Panc1 (cell line): ENCODE measurements around the gene WWTR1. TPM values are rescaled to one million over a fixed set of nuclear protein-coding genes. Genes with fewer than 3 reads are reported as not detected.

ENCODE experiments used
- ATAC-seq: fragments of 200-7000 bp; cut with Tn5 transposase; 2 replicates; pipeline ENCODE4 v1.9.1; 2020; ENCODE audit warnings: mild to moderate bottlenecking, moderate library complexity
- BruUV-seq: library from RNA; stranded (reverse); fragments of 400-500 nt; replicated peaks from 2 replicates; lab custom pipeline; 2021; lab: Mats Ljungman, UMichigan
- CTCF ChIA-PET: fragments of 300-600 bp; sonication (Branson Sonifier 250); formaldehyde crosslinking; loops from one replicate; lab custom pipeline; 2022; ENCODE audit warnings: antibody characterized with exemption; lab: Charles Lee
- POLR2A ChIA-PET: fragments of 300-600 bp; sonication (Branson Sonifier 250); formaldehyde crosslinking; loops from one replicate; lab custom pipeline; 2022; ENCODE audit warnings: antibody characterized with exemption; lab: Charles Lee
- DNase-seq: peaks from one replicate; pipeline ENCODE4 v3.0.0-alpha.2; 2010; ENCODE audit warnings: low read depth, low spot score
- H3K27ac ChIP-seq: 2 replicates; pipeline ENCODE4 v1.5.1; 2011; ENCODE audit warnings: mild to moderate bottlenecking, low read length, inconsistent platforms
- H3K27me3 ChIP-seq: fragments of 200-500 bp; sonication (Bioruptor generic); 2 replicates; pipeline ENCODE4 v1.6.0; 2014; ENCODE audit warnings: low read length, inconsistent platforms; ENCODE audit not compliant: control insufficient read depth, insufficient read depth
- H3K36me3 ChIP-seq: fragments of 200-500 bp; sonication (Bioruptor generic); 2 replicates; pipeline ENCODE4 v1.5.1; 2014; ENCODE audit warnings: inconsistent platforms, mild to moderate bottlenecking, low read length, moderate library complexity; ENCODE audit not compliant: control insufficient read depth, insufficient read depth
- H3K4me1 ChIP-seq: 2 replicates; pipeline ENCODE4 v1.5.1; 2011; ENCODE audit warnings: inconsistent platforms, mild to moderate bottlenecking, low read length, moderate library complexity; ENCODE audit not compliant: control insufficient read depth, insufficient read depth
- H3K4me3 ChIP-seq, 2 experiments: 2 replicates each; pipeline ENCODE4 v1.5.1; 2011 to 2012; ENCODE audit warnings: low read depth in 2 of 2, low read length in 2 of 2, mild to moderate bottlenecking in 2 of 2, inconsistent platforms in 1 of 2, moderate library complexity in 1 of 2
- H3K9me3 ChIP-seq: fragments of 200-500 bp; sonication (Bioruptor generic); 2 replicates; pipeline ENCODE4 v1.5.1; 2014; ENCODE audit warnings: low read depth, mild to moderate bottlenecking, inconsistent platforms, low read length, moderate library complexity; ENCODE audit not compliant: control insufficient read depth, insufficient read depth
- CTCF ChIP-seq: fragments of 450-650 bp; IDR thresholded peaks from 2 replicates; pipeline ENCODE4 v1.5.1; 2017; ENCODE audit warnings: mild to moderate bottlenecking
- POLR2AphosphoS5 ChIP-seq: IDR thresholded peaks from 2 replicates; pipeline ENCODE4 v1.6.1; 2012; ENCODE audit warnings: mild to moderate bottlenecking, low read depth, low read length, moderate library complexity
- REST ChIP-seq, 2 experiments: IDR thresholded peaks; 2 replicates each; pipeline ENCODE4 v1.6.1; 2011 to 2012; ENCODE audit warnings: low read depth in 2 of 2, control low read depth in 1 of 2, low read length in 1 of 2, mild to moderate bottlenecking in 1 of 2, moderate library complexity in 1 of 2; ENCODE audit not compliant: insufficient read depth in 1 of 2
- SIN3A ChIP-seq: IDR thresholded peaks from 2 replicates; pipeline ENCODE4 v1.6.1; 2012; ENCODE audit warnings: low read depth, mild to moderate bottlenecking, low read length, moderate library complexity, borderline replicate concordance; ENCODE audit not compliant: insufficient read depth
- TCF7L2 ChIP-seq: IDR thresholded peaks from 2 replicates; pipeline ENCODE4 v1.6.1; 2011; ENCODE audit warnings: mild to moderate bottlenecking, low read depth, low read length, inconsistent platforms
- in situ Hi-C: cut with HindIII; loops from 2 replicates; pipeline ENCODE4 v1.10.0; 2016; ENCODE audit warnings: low sequenced_read_pairs, low pct_unique_long_range_greater_than_20kb
- intact Hi-C: fragments of 100-400 bp; cut with micrococcal nuclease; formaldehyde crosslinking; loops from one replicate; pipeline ENCODE4 v1.10.0; 2022; ENCODE audit not compliant: unreplicated experiment
- total RNA-seq: library from RNA; stranded (reverse); gene quantifications from one replicate; pipeline ENCODE4 v1.2.1, GENCODE V29; 2021; ENCODE audit not compliant: unreplicated experiment

Gene WWTR1
- total RNA-seq, 1 experiment from 2014 or later: 298 TPM

- DNase-seq: no peak
- in situ Hi-C loops: no loop called here
- ChIA-PET CTCF (interaction anchor here (0.6 to 1.1 kb wide), 2 partner anchors 14 to 400 kb away, joined by 3 read pairs; no protein-coding TSS in a partner anchor), POLR2A (interaction anchor here (0.5 to 1.1 kb wide), 2 partner anchors 129 to 312 kb away, joined by 3 read pairs; no protein-coding TSS in a partner anchor)
- Histone ChIP-seq H3K36me3 (no peaks in the 10 kb centered on the region), H3K4me1 (peaks cover 42% of the 10 kb centered on the region), H3K4me3 (no peak overlapping the region), H3K27ac (peak overlapping the region; percentile 98), H3K9me3 (no peaks in the 10 kb centered on the region), H3K27me3 (no peaks in the 10 kb centered on the region)
- intact Hi-C loops: no loop called here
- TF ChIP-seq POLR2AphosphoS5: no peak
- no peak for TF ChIP-seq SIN3A
- no peak for TF ChIP-seq TCF7L2
- TF ChIP-seq CTCF: no peak
- TF ChIP-seq REST (IDR thresholded peaks at IDR 0.05; ENCODE audit: insufficient read depth in 1 of 2, low read depth in 2 of 2, low read length in 1 of 2): no peak
- BruUV-seq: no TSS peak
- ATAC-seq: no peak
Measured at GRCh38 chr3:149502438-149502837, 155.4 kb downstream of the WWTR1 start.

- no TSS peak for BruUV-seq
Measured at GRCh38 chr3:149501524-149501923, 156.3 kb downstream of the WWTR1 start.

More at GRCh38 chr3:149501524-149501923, 156.3 kb downstream of the WWTR1 start:
- peaks cover 33% of the 10 kb centered on the region for H3K4me1 ChIP-seq
- no peaks in the 10 kb centered on the region for H3K27me3 ChIP-seq
- in situ Hi-C loops: no loop called here
- POLR2A ChIA-PET: interaction anchor here (0.6 to 1.1 kb wide), 2 partner anchors 124 to 319 kb away, joined by 3 to 5 read pairs; partner anchors contain the start of gene TM4SF1
- CTCF ChIA-PET: interaction anchor here (0.6 to 1.1 kb wide), 3 partner anchors 13 to 468 kb away, joined by 3 to 8 read pairs (median 3); no protein-coding TSS in a partner anchor
- ATAC-seq (peak; percentile 88), DNase-seq (peak; percentile 56)
- H3K27ac ChIP-seq: peak overlapping the region; percentile 98
- intact Hi-C loops: no loop called here
- no peak overlapping the region for H3K4me3 ChIP-seq
- no peaks in the 10 kb centered on the region for H3K9me3 ChIP-seq
- TF ChIP-seq REST (IDR thresholded peaks at IDR 0.05; ENCODE audit: insufficient read depth in 1 of 2, low read depth in 2 of 2, low read length in 1 of 2): no peak
- no peak for TF ChIP-seq SIN3A
- TF ChIP-seq CTCF: no peak
- TF ChIP-seq POLR2AphosphoS5: peak; percentile 24; the same call in 1 of the 2 replicates
- 0 out of 2 replicates have a peak, but pooled peaks have one; percentile 20 for TF ChIP-seq TCF7L2
- no peaks in the 10 kb centered on the region for H3K36me3 ChIP-seq
